Vagina (tissue), 2 donors: Measurements from ENCODE around the gene STX1A.

ENCODE experiments used
- POLR2A ChIP-seq, 2 donors: fragments of 450-650 bp; IDR thresholded peaks; one replicate each; pipeline ENCODE4 v1.6.1; 2017; ENCODE audit warnings: antibody characterized with exemption in 2 of 2, mild to moderate bottlenecking in 2 of 2, moderate library complexity in 2 of 2
- POLR2AphosphoS5 ChIP-seq, 2 donors: sonication (generic); formaldehyde crosslinking; IDR thresholded peaks; one replicate each; pipeline ENCODE4 v1.9.0; 2017; ENCODE audit warnings: antibody characterized with exemption in 2 of 2, mild to moderate bottlenecking in 2 of 2, low read depth in 1 of 2; ENCODE audit not compliant: insufficient read depth in 1 of 2
- TF ChIP-seq, protein P1 (sequence below), 3 experiments: fragments of 450-650 bp in 2 of 3; fragments of 200-600 bp in 1 of 3; sonication (generic) in 1 of 3; IDR thresholded peaks; one replicate each; pipeline ENCODE4 v1.5.1; 2017 to 2019; ENCODE audit warnings: antibody characterized with exemption in 3 of 3, mild to moderate bottlenecking in 2 of 3, moderate library complexity in 2 of 3

DNA sequence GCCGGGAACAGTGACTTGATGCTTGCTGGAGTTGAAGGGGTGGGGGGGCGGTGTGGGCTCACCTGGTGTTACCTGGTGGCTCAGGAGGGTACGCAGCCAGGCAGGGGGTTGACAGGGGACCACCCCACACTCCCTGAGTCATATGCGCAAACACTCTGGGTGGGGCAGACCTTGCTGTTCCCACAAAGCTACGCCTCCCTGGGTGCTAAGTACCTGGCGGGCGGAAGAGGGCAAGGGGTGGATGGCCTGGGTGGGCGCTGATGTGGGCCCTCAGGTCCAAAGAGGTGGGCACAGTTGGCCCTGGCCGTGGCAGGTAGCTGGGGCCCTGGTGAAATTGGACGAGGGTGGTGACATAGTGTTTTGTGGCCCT lies 13.9 kb downstream of the STX1A start:
- TF ChIP-seq POLR2AphosphoS5 (IDR thresholded peaks at IDR 0.05; ENCODE audit: insufficient read depth in 1 of 2, low read depth in 1 of 2), result no peak
- TF ChIP-seq, protein P1, sequence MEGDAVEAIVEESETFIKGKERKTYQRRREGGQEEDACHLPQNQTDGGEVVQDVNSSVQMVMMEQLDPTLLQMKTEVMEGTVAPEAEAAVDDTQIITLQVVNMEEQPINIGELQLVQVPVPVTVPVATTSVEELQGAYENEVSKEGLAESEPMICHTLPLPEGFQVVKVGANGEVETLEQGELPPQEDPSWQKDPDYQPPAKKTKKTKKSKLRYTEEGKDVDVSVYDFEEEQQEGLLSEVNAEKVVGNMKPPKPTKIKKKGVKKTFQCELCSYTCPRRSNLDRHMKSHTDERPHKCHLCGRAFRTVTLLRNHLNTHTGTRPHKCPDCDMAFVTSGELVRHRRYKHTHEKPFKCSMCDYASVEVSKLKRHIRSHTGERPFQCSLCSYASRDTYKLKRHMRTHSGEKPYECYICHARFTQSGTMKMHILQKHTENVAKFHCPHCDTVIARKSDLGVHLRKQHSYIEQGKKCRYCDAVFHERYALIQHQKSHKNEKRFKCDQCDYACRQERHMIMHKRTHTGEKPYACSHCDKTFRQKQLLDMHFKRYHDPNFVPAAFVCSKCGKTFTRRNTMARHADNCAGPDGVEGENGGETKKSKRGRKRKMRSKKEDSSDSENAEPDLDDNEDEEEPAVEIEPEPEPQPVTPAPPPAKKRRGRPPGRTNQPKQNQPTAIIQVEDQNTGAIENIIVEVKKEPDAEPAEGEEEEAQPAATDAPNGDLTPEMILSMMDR (IDR thresholded peaks at IDR 0.05), result no peak
- no peak for TF ChIP-seq POLR2A (IDR thresholded peaks at IDR 0.05)
